HG03432 (cell line): ENCODE results near the gene TRAPPC5.

Source experiments
- ATAC-seq: cut with Tn5 transposase; IDR thresholded peaks from one replicate; pipeline ENCODE4 v1.9.1; 2021; ENCODE audit warnings: mild to moderate bottlenecking, moderate library complexity; ENCODE audit not compliant: unreplicated experiment

TRAPPC5 gene

GRCh38 chr19:7729831-7730285 lies 49.2 kb downstream of the TRAPPC5 start:
- no peak for ATAC-seq

DNA sequence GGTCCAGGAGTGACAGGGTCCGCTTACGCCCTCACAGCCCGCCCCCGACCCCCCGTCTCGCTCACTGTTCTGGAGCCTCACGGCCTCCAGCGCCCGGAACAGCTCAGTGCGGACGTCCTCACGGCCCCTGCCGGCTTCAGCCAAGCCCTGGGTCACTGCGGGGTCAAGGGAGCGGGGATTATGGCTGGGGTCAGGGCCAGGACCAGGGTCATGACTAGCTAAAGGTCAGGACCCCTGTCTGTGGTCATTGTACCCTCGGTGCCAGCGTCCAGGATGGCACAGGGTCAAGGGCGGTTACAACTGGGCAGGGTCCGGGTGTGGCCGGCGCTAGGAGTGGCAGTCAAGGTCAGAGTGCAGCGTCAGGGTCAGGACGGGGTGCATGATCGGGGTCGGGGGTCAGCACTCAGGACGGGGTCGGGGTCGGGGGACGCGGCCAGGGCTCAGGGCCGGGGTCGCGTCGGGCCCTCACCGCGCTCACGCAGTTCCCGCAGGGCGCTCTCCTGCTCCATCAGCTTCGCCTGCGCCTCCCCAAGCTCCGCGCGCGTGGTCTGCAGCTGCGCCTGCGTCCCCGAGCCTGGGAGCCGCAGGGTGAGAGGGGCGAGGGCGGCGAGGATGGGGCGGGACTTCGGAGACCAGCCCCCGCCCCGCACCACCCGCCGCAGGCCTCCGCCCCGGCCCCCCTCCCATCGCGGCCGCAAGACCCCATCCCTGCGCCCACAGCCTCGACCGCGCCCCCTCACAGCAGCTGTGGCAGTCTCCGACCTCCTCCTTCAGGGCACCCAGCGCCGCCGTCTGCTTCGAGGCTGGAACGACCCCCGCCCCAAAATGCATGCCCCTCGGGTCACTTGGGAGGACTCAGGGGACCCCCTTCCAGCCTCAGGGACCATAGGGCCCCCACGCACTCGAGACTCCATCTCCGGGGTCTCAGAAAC lies 49.9 kb downstream of the TRAPPC5 start:
- no peak for ATAC-seq

GRCh38 chr19:7731218-7731595 lies 50.6 kb downstream of the TRAPPC5 start:
- ATAC-seq, result no peak

DNA sequence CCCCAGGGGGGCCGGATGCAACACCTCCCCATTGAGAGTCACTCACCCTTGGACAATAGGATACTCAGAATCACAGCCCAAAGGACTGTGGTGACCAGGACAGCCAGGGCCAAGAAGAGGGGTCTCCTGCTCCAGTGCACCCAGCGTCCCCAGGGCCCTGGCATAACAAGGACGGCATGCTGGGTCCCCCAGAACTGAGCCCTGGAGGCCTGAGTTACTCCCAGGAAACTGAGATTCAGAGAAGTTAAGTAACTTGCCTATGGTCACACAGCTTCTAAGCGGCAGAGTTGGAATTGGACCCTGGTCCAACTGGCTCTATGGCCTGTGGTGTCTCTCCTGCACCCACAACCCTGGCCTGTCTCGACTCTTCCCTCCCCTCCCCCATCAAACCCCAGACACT lies 51.0 kb downstream of the TRAPPC5 start:
- no peak for ATAC-seq

- ATAC-seq, result no peak
Observed at GRCh38 chr19:7732045-7732444, 51.4 kb downstream of the TRAPPC5 start, which contains the start of gene CLEC4G. CLEC4G (minus strand) TSS chr19:7732110; CDS start chr19:7732102, 8 bp downstream.

GRCh38 chr19:7733376-7733775 lies 52.7 kb downstream of the TRAPPC5 start:
- no peak for ATAC-seq

GRCh38 chr19:7734220-7735203 lies 53.9 kb downstream of the TRAPPC5 start:
- no peak for ATAC-seq

GRCh38 chr19:7736148-7736547 lies 55.5 kb downstream of the TRAPPC5 start:
- ATAC-seq, result no peak

- ATAC-seq, result no peak
Observed at GRCh38 chr19:7737215-7737614, 56.6 kb downstream of the TRAPPC5 start.
